HEK293 (cell line): ENCODE measurements around the gene TAP2.
A peak's percentile ranks its signal among the peaks of the same experiment; 100 is the strongest.

ENCODE experiments used
- FEZF1 ChIP-seq: fragments of 450-650 bp; formaldehyde crosslinking; IDR thresholded peaks from 2 replicates; pipeline ENCODE4 v1.5.1; 2016; ENCODE audit warnings: missing biosample characterization, missing genetic modification characterization
- HOXA7 ChIP-seq: sonication (generic); formaldehyde crosslinking; IDR thresholded peaks from 2 replicates; pipeline ENCODE4 v1.8.1; 2022; ENCODE audit warnings: missing genetic modification reagents, borderline replicate concordance
- KLF16 ChIP-seq: fragments of 450-650 bp; formaldehyde crosslinking; IDR thresholded peaks from 2 replicates; pipeline ENCODE4 v1.5.1; 2017; ENCODE audit warnings: missing biosample characterization, missing genetic modification characterization
- MYNN ChIP-seq: fragments of 450-650 bp; formaldehyde crosslinking; IDR thresholded peaks from 2 replicates; pipeline ENCODE4 v1.5.1; 2016; ENCODE audit warnings: missing biosample characterization, missing genetic modification characterization, borderline replicate concordance
- MZF1 ChIP-seq: fragments of 450-650 bp; formaldehyde crosslinking; IDR thresholded peaks from 2 replicates; pipeline ENCODE4 v1.5.1; 2017; ENCODE audit warnings: missing biosample characterization, missing genetic modification characterization, borderline replicate concordance
- OVOL3 ChIP-seq: fragments of 450-650 bp; formaldehyde crosslinking; IDR thresholded peaks from 2 replicates; pipeline ENCODE4 v1.5.1; 2016; ENCODE audit warnings: missing biosample characterization, missing genetic modification characterization
- ZBTB10 ChIP-seq: fragments of 450-650 bp; formaldehyde crosslinking; IDR thresholded peaks from 2 replicates; pipeline ENCODE4 v1.5.1; 2016; ENCODE audit warnings: missing biosample characterization, missing genetic modification characterization
- ZBTB21 ChIP-seq: fragments of 450-650 bp; formaldehyde crosslinking; IDR thresholded peaks from 2 replicates; pipeline ENCODE4 v1.5.1; 2017; ENCODE audit warnings: missing biosample characterization, missing genetic modification characterization
- ZFP3 ChIP-seq: fragments of 450-650 bp; formaldehyde crosslinking; IDR thresholded peaks from 2 replicates; pipeline ENCODE4 v1.5.1; 2016; ENCODE audit warnings: low read depth, missing biosample characterization, missing genetic modification characterization
- ZFP69B ChIP-seq: fragments of 450-650 bp; formaldehyde crosslinking; IDR thresholded peaks from 2 replicates; pipeline ENCODE4 v1.5.1; 2016; ENCODE audit warnings: missing biosample characterization, missing genetic modification characterization
- ZNF157 ChIP-seq: fragments of 450-650 bp; formaldehyde crosslinking; IDR thresholded peaks from 2 replicates; pipeline ENCODE4 v1.5.1; 2016; ENCODE audit warnings: missing biosample characterization, missing genetic modification characterization
- ZNF174 ChIP-seq: fragments of 450-650 bp; formaldehyde crosslinking; IDR thresholded peaks from 2 replicates; pipeline ENCODE4 v1.5.0; 2017; ENCODE audit warnings: missing biosample characterization, mild to moderate bottlenecking, missing genetic modification characterization
- ZNF223 ChIP-seq: fragments of 450-650 bp; formaldehyde crosslinking; IDR thresholded peaks from 2 replicates; pipeline ENCODE4 v1.5.1; 2016; ENCODE audit warnings: missing biosample characterization, missing genetic modification characterization
- ZNF354C ChIP-seq: fragments of 450-650 bp; formaldehyde crosslinking; IDR thresholded peaks from 2 replicates; pipeline ENCODE4 v1.5.1; 2016; ENCODE audit warnings: missing biosample characterization, missing genetic modification characterization, low read depth, borderline replicate concordance
- ZNF433 ChIP-seq: fragments of 450-650 bp; formaldehyde crosslinking; IDR thresholded peaks from 2 replicates; pipeline ENCODE4 v1.5.1; 2016; ENCODE audit warnings: missing biosample characterization, missing genetic modification characterization, low read depth
- ZNF529 ChIP-seq: fragments of 450-650 bp; formaldehyde crosslinking; IDR thresholded peaks from 2 replicates; pipeline ENCODE4 v1.5.1; 2017; ENCODE audit warnings: missing genetic modification characterization, missing biosample characterization; ENCODE audit not compliant: insufficient replicate concordance
- ZNF544 ChIP-seq: fragments of 450-650 bp; formaldehyde crosslinking; IDR thresholded peaks from 2 replicates; pipeline ENCODE4 v1.5.0; 2017; ENCODE audit warnings: missing biosample characterization, missing genetic modification characterization
- ZNF580 ChIP-seq: fragments of 450-650 bp; formaldehyde crosslinking; IDR thresholded peaks from 2 replicates; pipeline ENCODE4 v1.5.1; 2016; ENCODE audit warnings: missing biosample characterization, missing genetic modification characterization
- ZNF670 ChIP-seq: fragments of 450-650 bp; formaldehyde crosslinking; IDR thresholded peaks from 2 replicates; pipeline ENCODE4 v1.5.1; 2016; ENCODE audit warnings: missing biosample characterization, missing genetic modification characterization, low read depth
- ZNF837 ChIP-seq: fragments of 450-650 bp; formaldehyde crosslinking; IDR thresholded peaks from 2 replicates; pipeline ENCODE4 v1.5.1; 2016; ENCODE audit warnings: missing biosample characterization, missing genetic modification characterization
- TF ChIP-seq, protein P1 (sequence below): fragments of 450-650 bp; formaldehyde crosslinking; IDR thresholded peaks from 2 replicates; pipeline ENCODE4 v1.5.1; 2016; ENCODE audit warnings: missing biosample characterization, missing genetic modification characterization, borderline replicate concordance
- TF ChIP-seq, protein P2 (sequence below): fragments of 450-650 bp; formaldehyde crosslinking; IDR thresholded peaks from 2 replicates; pipeline ENCODE4 v1.5.1; 2016; ENCODE audit warnings: missing biosample characterization, missing genetic modification characterization
- TF ChIP-seq, protein P3 (sequence below): fragments of 450-650 bp; formaldehyde crosslinking; IDR thresholded peaks from 2 replicates; pipeline ENCODE4 v1.5.1; 2017; ENCODE audit warnings: missing biosample characterization, missing genetic modification characterization
- TF ChIP-seq, protein P4 (sequence below): fragments of 450-650 bp; formaldehyde crosslinking; IDR thresholded peaks from 2 replicates; pipeline ENCODE4 v1.5.1; 2016; ENCODE audit warnings: missing biosample characterization, missing genetic modification characterization, borderline replicate concordance
- TF ChIP-seq, protein P5 (sequence below): fragments of 450-650 bp; formaldehyde crosslinking; IDR thresholded peaks from 2 replicates; pipeline ENCODE4 v1.5.1; 2017; ENCODE audit warnings: missing biosample characterization, mild to moderate bottlenecking, missing genetic modification characterization, moderate library complexity

TAP2 gene

GRCh38 chr6:32853541-32854375 is 15.2 kb upstream of the TAP2 start, which contains the start of the genes PSMB9 and TAP1 (continued):
- TF ChIP-seq ZBTB10 (no peak; the same call in 1 of the 2 replicates), ZNF433 (tag by site-specific recombination) (no peak), MYNN (no peak), ZNF670 (tag by site-specific recombination) (no peak), ZNF157 (no peak), MZF1 (tag by site-specific recombination) (no peak), OVOL3 (no peak), ZNF223 (tag by site-specific recombination) (no peak), ZBTB21 (tag by site-specific recombination) (0 out of 2 replicates have a peak, but pooled peaks have one; percentile 19), ZNF354C (tag by site-specific recombination) (no peak), ZFP3 (no peak), ZNF174 (tag by site-specific recombination) (no peak), ZNF544 (tag by site-specific recombination) (no peak), HOXA7 (CRISPR knock-in tag) (no peak), KLF16 (tag by site-specific recombination) (no peak), ZNF837 (tag by site-specific recombination) (no peak), ZNF529 (tag by site-specific recombination) (no peak), ZNF580 (tag by site-specific recombination) (no peak), FEZF1 (tag by site-specific recombination) (peak; percentile 59; the same call in 1 of the 2 replicates), ZFP69B (peak; percentile 71)
- TF ChIP-seq, protein P1, sequence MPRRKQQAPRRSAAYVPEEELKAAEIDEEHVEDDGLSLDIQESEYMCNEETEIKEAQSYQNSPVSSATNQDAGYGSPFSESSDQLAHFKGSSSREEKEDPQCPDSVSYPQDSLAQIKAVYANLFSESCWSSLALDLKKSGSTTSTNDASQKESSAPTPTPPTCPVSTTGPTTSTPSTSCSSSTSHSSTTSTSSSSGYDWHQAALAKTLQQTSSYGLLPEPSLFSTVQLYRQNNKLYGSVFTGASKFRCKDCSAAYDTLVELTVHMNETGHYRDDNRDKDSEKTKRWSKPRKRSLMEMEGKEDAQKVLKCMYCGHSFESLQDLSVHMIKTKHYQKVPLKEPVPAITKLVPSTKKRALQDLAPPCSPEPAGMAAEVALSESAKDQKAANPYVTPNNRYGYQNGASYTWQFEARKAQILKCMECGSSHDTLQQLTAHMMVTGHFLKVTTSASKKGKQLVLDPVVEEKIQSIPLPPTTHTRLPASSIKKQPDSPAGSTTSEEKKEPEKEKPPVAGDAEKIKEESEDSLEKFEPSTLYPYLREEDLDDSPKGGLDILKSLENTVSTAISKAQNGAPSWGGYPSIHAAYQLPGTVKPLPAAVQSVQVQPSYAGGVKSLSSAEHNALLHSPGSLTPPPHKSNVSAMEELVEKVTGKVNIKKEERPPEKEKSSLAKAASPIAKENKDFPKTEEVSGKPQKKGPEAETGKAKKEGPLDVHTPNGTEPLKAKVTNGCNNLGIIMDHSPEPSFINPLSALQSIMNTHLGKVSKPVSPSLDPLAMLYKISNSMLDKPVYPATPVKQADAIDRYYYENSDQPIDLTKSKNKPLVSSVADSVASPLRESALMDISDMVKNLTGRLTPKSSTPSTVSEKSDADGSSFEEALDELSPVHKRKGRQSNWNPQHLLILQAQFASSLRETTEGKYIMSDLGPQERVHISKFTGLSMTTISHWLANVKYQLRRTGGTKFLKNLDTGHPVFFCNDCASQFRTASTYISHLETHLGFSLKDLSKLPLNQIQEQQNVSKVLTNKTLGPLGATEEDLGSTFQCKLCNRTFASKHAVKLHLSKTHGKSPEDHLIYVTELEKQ: 0 out of 2 replicates have a peak, but pooled peaks have one; percentile 3
- TF ChIP-seq, protein P2, sequence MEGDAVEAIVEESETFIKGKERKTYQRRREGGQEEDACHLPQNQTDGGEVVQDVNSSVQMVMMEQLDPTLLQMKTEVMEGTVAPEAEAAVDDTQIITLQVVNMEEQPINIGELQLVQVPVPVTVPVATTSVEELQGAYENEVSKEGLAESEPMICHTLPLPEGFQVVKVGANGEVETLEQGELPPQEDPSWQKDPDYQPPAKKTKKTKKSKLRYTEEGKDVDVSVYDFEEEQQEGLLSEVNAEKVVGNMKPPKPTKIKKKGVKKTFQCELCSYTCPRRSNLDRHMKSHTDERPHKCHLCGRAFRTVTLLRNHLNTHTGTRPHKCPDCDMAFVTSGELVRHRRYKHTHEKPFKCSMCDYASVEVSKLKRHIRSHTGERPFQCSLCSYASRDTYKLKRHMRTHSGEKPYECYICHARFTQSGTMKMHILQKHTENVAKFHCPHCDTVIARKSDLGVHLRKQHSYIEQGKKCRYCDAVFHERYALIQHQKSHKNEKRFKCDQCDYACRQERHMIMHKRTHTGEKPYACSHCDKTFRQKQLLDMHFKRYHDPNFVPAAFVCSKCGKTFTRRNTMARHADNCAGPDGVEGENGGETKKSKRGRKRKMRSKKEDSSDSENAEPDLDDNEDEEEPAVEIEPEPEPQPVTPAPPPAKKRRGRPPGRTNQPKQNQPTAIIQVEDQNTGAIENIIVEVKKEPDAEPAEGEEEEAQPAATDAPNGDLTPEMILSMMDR (tag by site-specific recombination): peak; percentile 98
- TF ChIP-seq, protein P3, sequence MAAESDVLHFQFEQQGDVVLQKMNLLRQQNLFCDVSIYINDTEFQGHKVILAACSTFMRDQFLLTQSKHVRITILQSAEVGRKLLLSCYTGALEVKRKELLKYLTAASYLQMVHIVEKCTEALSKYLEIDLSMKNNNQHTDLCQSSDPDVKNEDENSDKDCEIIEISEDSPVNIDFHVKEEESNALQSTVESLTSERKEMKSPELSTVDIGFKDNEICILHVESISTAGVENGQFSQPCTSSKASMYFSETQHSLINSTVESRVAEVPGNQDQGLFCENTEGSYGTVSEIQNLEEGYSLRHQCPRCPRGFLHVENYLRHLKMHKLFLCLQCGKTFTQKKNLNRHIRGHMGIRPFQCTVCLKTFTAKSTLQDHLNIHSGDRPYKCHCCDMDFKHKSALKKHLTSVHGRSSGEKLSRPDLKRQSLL (tag by site-specific recombination): no peak
- TF ChIP-seq, protein P4, sequence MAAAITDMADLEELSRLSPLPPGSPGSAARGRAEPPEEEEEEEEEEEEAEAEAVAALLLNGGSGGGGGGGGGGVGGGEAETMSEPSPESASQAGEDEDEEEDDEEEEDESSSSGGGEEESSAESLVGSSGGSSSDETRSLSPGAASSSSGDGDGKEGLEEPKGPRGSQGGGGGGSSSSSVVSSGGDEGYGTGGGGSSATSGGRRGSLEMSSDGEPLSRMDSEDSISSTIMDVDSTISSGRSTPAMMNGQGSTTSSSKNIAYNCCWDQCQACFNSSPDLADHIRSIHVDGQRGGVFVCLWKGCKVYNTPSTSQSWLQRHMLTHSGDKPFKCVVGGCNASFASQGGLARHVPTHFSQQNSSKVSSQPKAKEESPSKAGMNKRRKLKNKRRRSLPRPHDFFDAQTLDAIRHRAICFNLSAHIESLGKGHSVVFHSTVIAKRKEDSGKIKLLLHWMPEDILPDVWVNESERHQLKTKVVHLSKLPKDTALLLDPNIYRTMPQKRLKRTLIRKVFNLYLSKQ (tag by site-specific recombination): no peak
- TF ChIP-seq, protein P5, sequence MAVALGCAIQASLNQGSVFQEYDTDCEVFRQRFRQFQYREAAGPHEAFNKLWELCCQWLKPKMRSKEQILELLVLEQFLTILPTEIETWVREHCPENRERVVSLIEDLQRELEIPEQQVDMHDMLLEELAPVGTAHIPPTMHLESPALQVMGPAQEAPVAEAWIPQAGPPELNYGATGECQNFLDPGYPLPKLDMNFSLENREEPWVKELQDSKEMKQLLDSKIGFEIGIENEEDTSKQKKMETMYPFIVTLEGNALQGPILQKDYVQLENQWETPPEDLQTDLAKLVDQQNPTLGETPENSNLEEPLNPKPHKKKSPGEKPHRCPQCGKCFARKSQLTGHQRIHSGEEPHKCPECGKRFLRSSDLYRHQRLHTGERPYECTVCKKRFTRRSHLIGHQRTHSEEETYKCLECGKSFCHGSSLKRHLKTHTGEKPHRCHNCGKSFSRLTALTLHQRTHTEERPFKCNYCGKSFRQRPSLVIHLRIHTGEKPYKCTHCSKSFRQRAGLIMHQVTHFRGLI (tag by site-specific recombination): 0 out of 2 replicates have a peak, but pooled peaks have one; percentile 4
